ENCODE measurements around the gene NR6A1. TPM values are rescaled to one million over a fixed set of nuclear protein-coding genes. Genes with fewer than 3 reads are reported as not detected.

NR6A1 gene
- total and polyA plus RNA-seq, 2 of the 8 experiments (the other 6 are each of a cell fraction or from before 2014, with no cell fraction given): 93.2 to 237 TPM

- Histone ChIP-seq H3K18ac (ENCODE audit: extremely low read depth, low read length) (no peak overlapping the region), H4K20me1 (replicated peaks in 1 of 2; ENCODE audit: control insufficient read depth in 1 of 2, insufficient read depth in 2 of 2, low read length in 2 of 2) (no peaks in the 10 kb centered on the region), H3K56ac (replicated peaks; ENCODE audit: insufficient read length, low read depth, low read length) (no peak overlapping the region), H3K4me2 (ENCODE audit: insufficient read depth in 1 of 2, low read depth in 2 of 2, low read length in 2 of 2) (no peak overlapping the region), H3K4ac (replicated peaks; ENCODE audit: insufficient read length, low read depth, low read length) (no peak overlapping the region), H3K23ac (ENCODE audit: insufficient read length) (no peak overlapping the region), H4K8ac (ENCODE audit: extremely low read depth, insufficient read depth, low read length) (no peak overlapping the region), H3K14ac (ENCODE audit: insufficient read length) (no peak overlapping the region), H2AK5ac (ENCODE audit: low read depth, low read length) (no peak overlapping the region), H2BK120ac (replicated peaks; ENCODE audit: low read depth, low read length) (no peak overlapping the region), H3K27ac (ENCODE audit: low read depth, low read length) (no peak overlapping the region), H4K5ac (ENCODE audit: insufficient read length, low read depth, low read length) (no peak overlapping the region), H3K23me2 (ENCODE audit: low read depth, low read length) (no peaks in the 10 kb centered on the region), H3K9ac (replicated peaks in 1 of 4; ENCODE audit: extremely low read depth in 1 of 4, low read depth in 3 of 4, low read length in 3 of 4) (no peak overlapping the region), H3K9me3 (ENCODE audit: insufficient read depth in 2 of 2, low read depth in 1 of 2, low read length in 1 of 2) (no peaks in the 10 kb centered on the region), H3K79me1 (ENCODE audit: low read depth, low read length) (peaks cover 4% of the 10 kb centered on the region; the same call in 1 of the 2 replicates), H2BK12ac (ENCODE audit: low read depth, low read length) (no peak overlapping the region), H2BK15ac (ENCODE audit: low read length) (no peak overlapping the region), H2BK20ac (ENCODE audit: low read length) (no peak overlapping the region), H3K27me3 (replicated peaks in 1 of 4; ENCODE audit: control insufficient read depth in 3 of 4, extremely low read depth in 1 of 4, insufficient read depth in 3 of 4, low read length in 3 of 4) (no peaks in the 10 kb centered on the region), H3K4me1 (replicated peaks in 1 of 4; ENCODE audit: control insufficient read depth in 3 of 4, insufficient read depth in 4 of 4, low read length in 3 of 4) (peaks cover 3 to 9% (median 5%) of the 10 kb centered on the region in 4 experiments; a peak in 5 of 7 replicates), H3K36me3 (ENCODE audit: control insufficient read depth in 2 of 4, insufficient read depth in 4 of 4, low read length in 3 of 4) (0 out of 8 replicates have a peak, but pooled peaks cover 0 to 3% (median 1%) of the 10 kb centered on the region in 4 experiments), H3K4me3 (ENCODE audit: extremely low read depth in 1 of 4, insufficient read depth in 2 of 4, low read depth in 3 of 4, low read length in 4 of 4) (no peak overlapping the region), H2BK5ac (ENCODE audit: low read depth, low read length) (no peak overlapping the region), H4K91ac (replicated peaks; ENCODE audit: insufficient read length, low read length) (no peak overlapping the region), H2AFZ (ENCODE audit: low read length) (no peak overlapping the region), H3K79me2 (ENCODE audit: control insufficient read depth in 1 of 2, insufficient read depth in 2 of 2, low read length in 2 of 2) (peaks cover 2 to 33% of the 10 kb centered on the region in 2 experiments; a peak in 2 of 4 replicates)
- 95% methylated on average over 3 of the region's 3 CpGs; no CpG with 5 or more reads in 1 of the 2 experiments for WGBS, 2 experiments (ENCODE audit: extremely low coverage in 1 of 2, insufficient coverage in 1 of 2, insufficient read length in 1 of 2, insufficient replicate concordance in 2 of 2, low coverage in 1 of 2, low lambda C conversion rate in 2 of 2, missing lambda C conversion rate in 1 of 2)
- TF ChIP-seq BRCA1 (IDR thresholded peaks at IDR 0.05; ENCODE audit: low read depth, low read length) (no peak), HDAC2 (IDR thresholded peaks at IDR 0.05; ENCODE audit: borderline replicate concordance in 1 of 2, low read depth in 2 of 2, low read length in 2 of 2) (no peak), TEAD4 (IDR thresholded peaks at IDR 0.05; ENCODE audit: low read depth, low read length) (no peak), ATF3 (IDR thresholded peaks at IDR 0.05; ENCODE audit: insufficient read depth, low read depth, low read length) (no peak), E2F6 (IDR thresholded peaks at IDR 0.05) (no peak), JUN (IDR thresholded peaks at IDR 0.05; ENCODE audit: low read depth, low read length) (no peak), JUND (IDR thresholded peaks at IDR 0.05; ENCODE audit: low read length) (no peak), TAF1 (IDR thresholded peaks at IDR 0.05; ENCODE audit: low read depth, low read length) (no peak), ASH2L (IDR thresholded peaks at IDR 0.05; ENCODE audit: low read length) (no peak), BACH1 (IDR thresholded peaks at IDR 0.05; ENCODE audit: low read length) (no peak), CHD1 (IDR thresholded peaks at IDR 0.05; ENCODE audit: low read depth, low read length) (no peak), SIX5 (IDR thresholded peaks at IDR 0.05; ENCODE audit: low read depth, low read length) (no peak), SRF (IDR thresholded peaks at IDR 0.05; ENCODE audit: low read depth, low read length) (no peak)
- CTCF ChIA-PET (ENCODE audit: partially characterized antibody): interaction anchor here (0.5 to 1.6 kb wide), 14 partner anchors 11 to 630 kb away, joined by 3 to 13 read pairs (median 4); no protein-coding TSS in a partner anchor
- POLR2A ChIA-PET (ENCODE audit: partially characterized antibody): interaction anchor here (0.7 to 1.5 kb wide), 2 partner anchors 10 to 63 kb away, joined by 3 read pairs; no protein-coding TSS in a partner anchor
- DNase-seq (ENCODE audit: low read depth in 1 of 2, low spot score in 2 of 2) (no peak), FAIRE-seq (no peak)
These were observed 216.1 kb downstream of the NR6A1 start for GRCh38 chr9:124555043-124555442.

Measured in H1 (cell line).